ENCODE measurements around the gene NEK1. TPM values are rescaled to one million over a fixed set of nuclear protein-coding genes. Genes with fewer than 3 reads are reported as not detected.

Gene NEK1
- polyA plus RNA-seq, 1 donor from 2014 or later, result 17.1 TPM

DNA sequence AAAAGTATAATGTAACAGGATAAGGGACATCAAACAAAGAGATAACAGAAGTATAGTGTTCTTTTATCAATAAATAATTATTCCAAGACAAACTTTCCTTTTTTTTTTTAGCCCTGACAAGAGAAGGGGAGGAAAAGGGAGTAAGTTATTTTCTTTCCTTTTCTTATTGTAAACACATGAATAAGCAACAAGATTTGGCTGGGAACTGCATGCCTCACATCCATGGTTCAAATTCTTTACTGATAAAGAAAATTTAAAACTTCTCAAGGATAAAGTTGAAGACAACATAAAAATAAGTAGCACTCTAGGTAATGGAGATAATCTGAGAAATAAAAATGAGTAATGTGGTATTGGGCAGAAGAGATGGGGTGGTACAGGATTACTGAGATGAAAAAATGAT, 71.6 kb downstream of the NEK1 start:
- H3K9me3 ChIP-seq (ENCODE audit: low read length), result no peaks in the 10 kb centered on the region
- TF ChIP-seq EP300 (conservative IDR thresholded peaks at IDR 0.05; ENCODE audit: poor library complexity, severe bottlenecking) (no peak), MXI1 (conservative IDR thresholded peaks at IDR 0.05; ENCODE audit: poor library complexity, severe bottlenecking) (no peak), RAD21 (conservative IDR thresholded peaks at IDR 0.05) (no peak), POLR2AphosphoS5 (IDR thresholded peaks at IDR 0.05) (no peak), TAF1 (IDR thresholded peaks at IDR 0.05; ENCODE audit: low read depth) (no peak), SMC3 (conservative IDR thresholded peaks at IDR 0.05; ENCODE audit: poor library complexity) (no peak), EZH2 (IDR thresholded peaks at IDR 0.05; ENCODE audit: borderline replicate concordance, insufficient read depth, low read length, poor library complexity, severe bottlenecking) (no peak)
- TF ChIP-seq, protein P1, sequence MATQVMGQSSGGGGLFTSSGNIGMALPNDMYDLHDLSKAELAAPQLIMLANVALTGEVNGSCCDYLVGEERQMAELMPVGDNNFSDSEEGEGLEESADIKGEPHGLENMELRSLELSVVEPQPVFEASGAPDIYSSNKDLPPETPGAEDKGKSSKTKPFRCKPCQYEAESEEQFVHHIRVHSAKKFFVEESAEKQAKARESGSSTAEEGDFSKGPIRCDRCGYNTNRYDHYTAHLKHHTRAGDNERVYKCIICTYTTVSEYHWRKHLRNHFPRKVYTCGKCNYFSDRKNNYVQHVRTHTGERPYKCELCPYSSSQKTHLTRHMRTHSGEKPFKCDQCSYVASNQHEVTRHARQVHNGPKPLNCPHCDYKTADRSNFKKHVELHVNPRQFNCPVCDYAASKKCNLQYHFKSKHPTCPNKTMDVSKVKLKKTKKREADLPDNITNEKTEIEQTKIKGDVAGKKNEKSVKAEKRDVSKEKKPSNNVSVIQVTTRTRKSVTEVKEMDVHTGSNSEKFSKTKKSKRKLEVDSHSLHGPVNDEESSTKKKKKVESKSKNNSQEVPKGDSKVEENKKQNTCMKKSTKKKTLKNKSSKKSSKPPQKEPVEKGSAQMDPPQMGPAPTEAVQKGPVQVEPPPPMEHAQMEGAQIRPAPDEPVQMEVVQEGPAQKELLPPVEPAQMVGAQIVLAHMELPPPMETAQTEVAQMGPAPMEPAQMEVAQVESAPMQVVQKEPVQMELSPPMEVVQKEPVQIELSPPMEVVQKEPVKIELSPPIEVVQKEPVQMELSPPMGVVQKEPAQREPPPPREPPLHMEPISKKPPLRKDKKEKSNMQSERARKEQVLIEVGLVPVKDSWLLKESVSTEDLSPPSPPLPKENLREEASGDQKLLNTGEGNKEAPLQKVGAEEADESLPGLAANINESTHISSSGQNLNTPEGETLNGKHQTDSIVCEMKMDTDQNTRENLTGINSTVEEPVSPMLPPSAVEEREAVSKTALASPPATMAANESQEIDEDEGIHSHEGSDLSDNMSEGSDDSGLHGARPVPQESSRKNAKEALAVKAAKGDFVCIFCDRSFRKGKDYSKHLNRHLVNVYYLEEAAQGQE (IDR thresholded peaks at IDR 0.05; ENCODE audit: borderline replicate concordance), result no peak
- TF ChIP-seq, protein P2, sequence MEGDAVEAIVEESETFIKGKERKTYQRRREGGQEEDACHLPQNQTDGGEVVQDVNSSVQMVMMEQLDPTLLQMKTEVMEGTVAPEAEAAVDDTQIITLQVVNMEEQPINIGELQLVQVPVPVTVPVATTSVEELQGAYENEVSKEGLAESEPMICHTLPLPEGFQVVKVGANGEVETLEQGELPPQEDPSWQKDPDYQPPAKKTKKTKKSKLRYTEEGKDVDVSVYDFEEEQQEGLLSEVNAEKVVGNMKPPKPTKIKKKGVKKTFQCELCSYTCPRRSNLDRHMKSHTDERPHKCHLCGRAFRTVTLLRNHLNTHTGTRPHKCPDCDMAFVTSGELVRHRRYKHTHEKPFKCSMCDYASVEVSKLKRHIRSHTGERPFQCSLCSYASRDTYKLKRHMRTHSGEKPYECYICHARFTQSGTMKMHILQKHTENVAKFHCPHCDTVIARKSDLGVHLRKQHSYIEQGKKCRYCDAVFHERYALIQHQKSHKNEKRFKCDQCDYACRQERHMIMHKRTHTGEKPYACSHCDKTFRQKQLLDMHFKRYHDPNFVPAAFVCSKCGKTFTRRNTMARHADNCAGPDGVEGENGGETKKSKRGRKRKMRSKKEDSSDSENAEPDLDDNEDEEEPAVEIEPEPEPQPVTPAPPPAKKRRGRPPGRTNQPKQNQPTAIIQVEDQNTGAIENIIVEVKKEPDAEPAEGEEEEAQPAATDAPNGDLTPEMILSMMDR (IDR thresholded peaks at IDR 0.05; ENCODE audit: poor library complexity, severe bottlenecking), result no peak
- no peaks in the 10 kb centered on the region for H4K20me1 ChIP-seq (ENCODE audit: insufficient read depth)

DNA sequence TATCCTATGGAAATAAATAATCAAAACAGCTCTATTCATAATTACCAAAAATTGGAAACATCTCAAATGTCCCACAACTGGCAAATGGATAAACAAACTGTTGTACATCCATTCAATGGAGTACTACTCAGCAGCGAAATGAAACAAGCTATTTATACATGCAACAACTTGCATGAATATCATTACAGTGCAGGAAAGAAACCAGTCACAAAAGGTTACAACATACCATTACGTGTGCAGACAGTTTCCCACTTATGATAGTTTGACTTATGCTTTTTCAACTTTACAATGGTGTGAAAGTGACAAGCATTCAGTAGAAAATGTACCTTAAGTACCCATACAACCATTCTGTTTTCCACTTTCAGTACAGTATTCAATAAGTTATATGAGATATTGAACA, 82.3 kb downstream of the NEK1 start:
- TF ChIP-seq EP300 (conservative IDR thresholded peaks at IDR 0.05; ENCODE audit: poor library complexity, severe bottlenecking) (no peak), TAF1 (IDR thresholded peaks at IDR 0.05; ENCODE audit: low read depth) (no peak), SMC3 (conservative IDR thresholded peaks at IDR 0.05; ENCODE audit: poor library complexity) (no peak), RAD21 (conservative IDR thresholded peaks at IDR 0.05) (no peak), MXI1 (conservative IDR thresholded peaks at IDR 0.05; ENCODE audit: poor library complexity, severe bottlenecking) (no peak), POLR2AphosphoS5 (IDR thresholded peaks at IDR 0.05) (no peak), EZH2 (IDR thresholded peaks at IDR 0.05; ENCODE audit: borderline replicate concordance, insufficient read depth, low read length, poor library complexity, severe bottlenecking) (no peak)
- TF ChIP-seq, protein P1 (IDR thresholded peaks at IDR 0.05; ENCODE audit: borderline replicate concordance), result no peak
- TF ChIP-seq, protein P2 (IDR thresholded peaks at IDR 0.05; ENCODE audit: poor library complexity, severe bottlenecking), result no peak
- Histone ChIP-seq H3F3A (ENCODE audit: insufficient read depth, low read length, poor library complexity, severe bottlenecking) (no peaks in the 10 kb centered on the region), H3K4me3 (ENCODE audit: low read length) (no peak overlapping the region), H3K9me3 (ENCODE audit: low read length) (no peaks in the 10 kb centered on the region), H3K36me3 (ENCODE audit: insufficient read depth, low read length) (peaks cover 7% of the 10 kb centered on the region), H3K27ac (ENCODE audit: low read length) (no peak overlapping the region), H3K9ac (ENCODE audit: low read length) (no peak overlapping the region), H3K27me3 (ENCODE audit: insufficient read depth, low read depth, low read length) (no peaks in the 10 kb centered on the region), H3K4me2 (ENCODE audit: low read length) (no peak overlapping the region), H2AFZ (ENCODE audit: low read depth, low read length) (no peak overlapping the region), H3K9me2 (ENCODE audit: insufficient read depth, low read length) (no peaks in the 10 kb centered on the region), H4K20me1 (ENCODE audit: insufficient read depth) (no peaks in the 10 kb centered on the region), H3K79me2 (replicated peaks; ENCODE audit: insufficient read depth, low read length) (no peaks in the 10 kb centered on the region)

More for the DNA sequence above, 71.6 kb downstream of the NEK1 start:
- H3K9me2 ChIP-seq (ENCODE audit: insufficient read depth, low read length), result no peaks in the 10 kb centered on the region
- no peaks in the 10 kb centered on the region for H3F3A ChIP-seq (ENCODE audit: insufficient read depth, low read length, poor library complexity, severe bottlenecking)
- no peak overlapping the region for H3K4me2 ChIP-seq (ENCODE audit: low read length)
- no peaks in the 10 kb centered on the region for H3K79me2 ChIP-seq (replicated peaks; ENCODE audit: insufficient read depth, low read length)
- H3K36me3 ChIP-seq (ENCODE audit: insufficient read depth, low read length), result no peaks in the 10 kb centered on the region
- H3K27me3 ChIP-seq (ENCODE audit: insufficient read depth, low read depth, low read length), result no peaks in the 10 kb centered on the region
- no peak overlapping the region for H3K4me3 ChIP-seq (ENCODE audit: low read length)
- H3K27ac ChIP-seq (ENCODE audit: low read length), result no peak overlapping the region
- H3K9ac ChIP-seq (ENCODE audit: low read length), result no peak overlapping the region
- no peak overlapping the region for H2AFZ ChIP-seq (ENCODE audit: low read depth, low read length)
